WTC11 (cell line): ENCODE measurements around the gene UBAC2. TPM values are rescaled to one million over a fixed set of nuclear protein-coding genes. Genes with fewer than 3 reads are reported as not detected.

Experiments
- ATAC-seq: fragments of 200-7000 bp; cut with Tn5 transposase; 2 replicates; pipeline ENCODE4 v1.10.0; 2021; ENCODE audit warnings: mild to moderate bottlenecking, moderate library complexity
- CTCF ChIA-PET: fragments of 300-600 bp; sonication (Branson Sonifier 250); formaldehyde crosslinking; loops from one replicate; lab custom pipeline; 2021; ENCODE audit warnings: antibody characterized with exemption; lab: Charles Lee
- POLR2A ChIA-PET: fragments of 350-600 bp; sonication (Branson Sonifier 250); formaldehyde crosslinking; loops from one replicate; lab custom pipeline; 2021; ENCODE audit warnings: antibody characterized with exemption; lab: Charles Lee
- DNase-seq: peaks from one replicate; pipeline ENCODE4 v3.0.0; 2021; ENCODE audit warnings: low spot score
- H3K27ac Mint-ChIP-seq: 2 replicates; pipeline ENCODE4 v1.8.0; 2021; ENCODE audit warnings: mixed read lengths
- H3K27me3 Mint-ChIP-seq: 2 replicates; pipeline ENCODE4 v1.8.0; 2021; ENCODE audit warnings: low read depth, mild to moderate bottlenecking, moderate library complexity, mixed read lengths
- H3K36me3 Mint-ChIP-seq: 2 replicates; pipeline ENCODE4 v1.8.0; 2021; ENCODE audit warnings: mixed read lengths
- H3K4me1 Mint-ChIP-seq: 2 replicates; pipeline ENCODE4 v1.8.0; 2022; ENCODE audit warnings: mixed read lengths
- H3K4me3 Mint-ChIP-seq: 2 replicates; pipeline ENCODE4 v1.8.0; 2021; ENCODE audit warnings: mild to moderate bottlenecking, moderate library complexity, mixed read lengths
- H3K9me3 Mint-ChIP-seq: 2 replicates; pipeline ENCODE4 v1.8.0; 2021; ENCODE audit warnings: mixed read lengths
- AFF4 ChIP-seq: sonication (generic); formaldehyde crosslinking; IDR thresholded peaks from 2 replicates; pipeline ENCODE4 v1.8.1; 2023; ENCODE audit warnings: mild to moderate bottlenecking, missing genetic modification reagents, borderline replicate concordance
- CREB1 ChIP-seq: sonication (generic); formaldehyde crosslinking; IDR thresholded peaks from 2 replicates; pipeline ENCODE4 v1.8.0; 2023; ENCODE audit warnings: mild to moderate bottlenecking, missing genetic modification reagents
- CTCF ChIP-seq: fragments of 200-600 bp; IDR thresholded peaks from 2 replicates; pipeline ENCODE4 v1.8.0; 2022; ENCODE audit warnings: antibody characterized with exemption
- ELF4 ChIP-seq: sonication (generic); formaldehyde crosslinking; IDR thresholded peaks from 2 replicates; pipeline ENCODE4 v1.8.1; 2022; ENCODE audit warnings: low read depth, mild to moderate bottlenecking, moderate library complexity, missing genetic modification reagents
- EMX1 ChIP-seq: fragments of 250-450 bp; sonication (Bioruptor Pico); IDR thresholded peaks from 2 replicates; pipeline ENCODE4 v1.8.0; 2021; ENCODE audit warnings: mild to moderate bottlenecking
- FOXK1 ChIP-seq: sonication (generic); formaldehyde crosslinking; IDR thresholded peaks from 2 replicates; pipeline ENCODE4 v1.8.0; 2022; ENCODE audit warnings: mild to moderate bottlenecking, moderate library complexity, missing genetic modification reagents
- FOXP1 ChIP-seq: sonication (generic); formaldehyde crosslinking; IDR thresholded peaks from 2 replicates; pipeline ENCODE4 v1.8.0; 2022; ENCODE audit warnings: missing genetic modification reagents, mild to moderate bottlenecking, moderate library complexity, borderline replicate concordance
- GABPB1 ChIP-seq: sonication (generic); formaldehyde crosslinking; IDR thresholded peaks from 2 replicates; pipeline ENCODE4 v1.8.1; 2023; ENCODE audit warnings: mild to moderate bottlenecking, missing genetic modification reagents
- MXD4 ChIP-seq: fragments of 250-450 bp; sonication (Bioruptor Pico); IDR thresholded peaks from 2 replicates; pipeline ENCODE4 v1.8.0; 2021; ENCODE audit warnings: mild to moderate bottlenecking, moderate library complexity, borderline replicate concordance
- NFE2L1 ChIP-seq: sonication (generic); formaldehyde crosslinking; IDR thresholded peaks from 2 replicates; pipeline ENCODE4 v1.8.1; 2023; ENCODE audit warnings: missing genetic modification reagents
- NR2C2 ChIP-seq: sonication (generic); formaldehyde crosslinking; IDR thresholded peaks from 2 replicates; pipeline ENCODE4 v1.8.0; 2022; ENCODE audit warnings: mild to moderate bottlenecking, missing genetic modification reagents
- RELA ChIP-seq: sonication (generic); formaldehyde crosslinking; IDR thresholded peaks from 2 replicates; pipeline ENCODE4 v1.8.1; 2022; ENCODE audit warnings: missing genetic modification reagents, mild to moderate bottlenecking, borderline replicate concordance
- SP1 ChIP-seq: sonication (generic); formaldehyde crosslinking; conservative IDR thresholded peaks from 2 replicates; pipeline ENCODE4 v1.8.1; 2022; ENCODE audit warnings: missing genetic modification reagents
- ZNF423 ChIP-seq: fragments of 250-450 bp; sonication (Bioruptor Pico); IDR thresholded peaks from 2 replicates; pipeline ENCODE4 v2.1.2; 2022; ENCODE audit warnings: mild to moderate bottlenecking, moderate library complexity
- total RNA-seq: library from RNA; stranded (reverse); gene quantifications from 3 replicates; pipeline ENCODE4 v1.2.3, GENCODE V29; 2021
- TF ChIP-seq, protein P1 (sequence below): sonication (generic); formaldehyde crosslinking; conservative IDR thresholded peaks from 2 replicates; pipeline ENCODE4 v1.8.1; 2023; ENCODE audit warnings: mild to moderate bottlenecking, low read depth, missing genetic modification reagents, moderate library complexity

UBAC2 gene
- total RNA-seq, 1 experiment from 2014 or later: 64.7 TPM

GRCh38 chr13:99357941-99358340, 157.3 kb downstream of the UBAC2 start:
- CTCF ChIA-PET: no interaction called here
- H3K4me1 Mint-ChIP-seq: peaks cover 12% of the 10 kb centered on the region
- H3K27me3 Mint-ChIP-seq: no peaks in the 10 kb centered on the region
- POLR2A ChIA-PET: no interaction called here
- peaks cover 14% of the 10 kb centered on the region for H3K36me3 Mint-ChIP-seq
- DNase-seq (no peak), ATAC-seq (no peak)
- no peak overlapping the region for H3K4me3 Mint-ChIP-seq
- H3K27ac Mint-ChIP-seq: no peak overlapping the region
- no peaks in the 10 kb centered on the region for H3K9me3 Mint-ChIP-seq
- TF ChIP-seq CTCF: no peak
- TF ChIP-seq EMX1 (CRISPR knock-in tag): no peak
- no peak for TF ChIP-seq AFF4 (CRISPR knock-in tag)

- no peaks in the 10 kb centered on the region for H3K9me3 Mint-ChIP-seq
Measured at GRCh38 chr13:99359528-99359927, 158.9 kb downstream of the UBAC2 start.

DNA sequence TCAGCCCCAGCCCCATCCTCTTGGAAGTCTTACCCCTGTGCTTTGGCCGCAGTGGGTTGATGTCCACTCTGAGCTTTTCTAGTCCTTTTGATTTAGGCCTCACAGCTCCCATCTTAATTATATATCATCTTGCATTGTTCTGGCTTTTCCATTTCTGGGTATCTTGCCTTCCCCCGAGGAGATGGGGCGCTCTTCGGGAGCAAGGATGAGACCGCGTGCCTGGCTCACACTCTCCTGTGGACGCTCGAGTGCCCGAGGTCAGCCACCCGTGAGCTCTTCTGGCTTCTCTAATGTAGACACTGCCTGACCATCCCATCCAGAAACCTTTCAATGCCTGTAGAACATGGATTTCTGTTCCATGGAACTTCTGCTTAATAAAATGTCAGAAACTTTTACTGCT, 160.0 kb downstream of the UBAC2 start:
- H3K27me3 Mint-ChIP-seq: no peaks in the 10 kb centered on the region
- ATAC-seq: no peak
- no peak overlapping the region for H3K27ac Mint-ChIP-seq
- ChIA-PET CTCF (interaction anchor here (1.0 kb wide), 2 partner anchors 29 to 95 kb away, joined by 3 read pairs; no protein-coding TSS in a partner anchor), POLR2A (no interaction called here)
- DNase-seq: no peak
- no peak overlapping the region for H3K4me3 Mint-ChIP-seq
- peaks cover 12% of the 10 kb centered on the region for H3K4me1 Mint-ChIP-seq
- H3K36me3 Mint-ChIP-seq: peaks cover 14% of the 10 kb centered on the region
- TF ChIP-seq ELF4 (CRISPR knock-in tag) (no peak), NFE2L1 (CRISPR knock-in tag) (no peak), GABPB1 (no peak), FOXK1 (CRISPR knock-in tag) (no peak), RELA (CRISPR knock-in tag) (no peak), NR2C2 (CRISPR knock-in tag) (no peak), MXD4 (no peak), CREB1 (no peak), SP1 (no peak)
- TF ChIP-seq, protein P1, sequence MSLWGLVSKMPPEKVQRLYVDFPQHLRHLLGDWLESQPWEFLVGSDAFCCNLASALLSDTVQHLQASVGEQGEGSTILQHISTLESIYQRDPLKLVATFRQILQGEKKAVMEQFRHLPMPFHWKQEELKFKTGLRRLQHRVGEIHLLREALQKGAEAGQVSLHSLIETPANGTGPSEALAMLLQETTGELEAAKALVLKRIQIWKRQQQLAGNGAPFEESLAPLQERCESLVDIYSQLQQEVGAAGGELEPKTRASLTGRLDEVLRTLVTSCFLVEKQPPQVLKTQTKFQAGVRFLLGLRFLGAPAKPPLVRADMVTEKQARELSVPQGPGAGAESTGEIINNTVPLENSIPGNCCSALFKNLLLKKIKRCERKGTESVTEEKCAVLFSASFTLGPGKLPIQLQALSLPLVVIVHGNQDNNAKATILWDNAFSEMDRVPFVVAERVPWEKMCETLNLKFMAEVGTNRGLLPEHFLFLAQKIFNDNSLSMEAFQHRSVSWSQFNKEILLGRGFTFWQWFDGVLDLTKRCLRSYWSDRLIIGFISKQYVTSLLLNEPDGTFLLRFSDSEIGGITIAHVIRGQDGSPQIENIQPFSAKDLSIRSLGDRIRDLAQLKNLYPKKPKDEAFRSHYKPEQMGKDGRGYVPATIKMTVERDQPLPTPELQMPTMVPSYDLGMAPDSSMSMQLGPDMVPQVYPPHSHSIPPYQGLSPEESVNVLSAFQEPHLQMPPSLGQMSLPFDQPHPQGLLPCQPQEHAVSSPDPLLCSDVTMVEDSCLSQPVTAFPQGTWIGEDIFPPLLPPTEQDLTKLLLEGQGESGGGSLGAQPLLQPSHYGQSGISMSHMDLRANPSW: no peak
- H3K9me3 Mint-ChIP-seq: no peaks in the 10 kb centered on the region

More at GRCh38 chr13:99359528-99359927, 158.9 kb downstream of the UBAC2 start:
- CTCF ChIA-PET: interaction anchor here (0.8 to 1.3 kb wide), 3 partner anchors 94 to 331 kb away, joined by 3 to 5 read pairs (median 3); no protein-coding TSS in a partner anchor
- ATAC-seq: no peak
- no peak for DNase-seq
- H3K4me3 Mint-ChIP-seq: no peak overlapping the region
- TF ChIP-seq FOXP1 (no peak), ZNF423 (CRISPR knock-in tag) (0 out of 2 replicates have a peak, but pooled peaks have one; percentile 31)
- TF ChIP-seq, all 79 proteins: peak for 1
- Mint-ChIP-seq H3K27me3 (no peaks in the 10 kb centered on the region), H3K36me3 (peaks cover 14% of the 10 kb centered on the region), H3K4me1 (peaks cover 12% of the 10 kb centered on the region), H3K27ac (no peak overlapping the region)
- POLR2A ChIA-PET: interaction anchor here (0.5 kb wide), 1 partner anchor 16 kb away, joined by 3 read pairs; no protein-coding TSS in a partner anchor
